Measurements from ENCODE around the gene CCDC187.

The CCDC187 gene

DNA sequence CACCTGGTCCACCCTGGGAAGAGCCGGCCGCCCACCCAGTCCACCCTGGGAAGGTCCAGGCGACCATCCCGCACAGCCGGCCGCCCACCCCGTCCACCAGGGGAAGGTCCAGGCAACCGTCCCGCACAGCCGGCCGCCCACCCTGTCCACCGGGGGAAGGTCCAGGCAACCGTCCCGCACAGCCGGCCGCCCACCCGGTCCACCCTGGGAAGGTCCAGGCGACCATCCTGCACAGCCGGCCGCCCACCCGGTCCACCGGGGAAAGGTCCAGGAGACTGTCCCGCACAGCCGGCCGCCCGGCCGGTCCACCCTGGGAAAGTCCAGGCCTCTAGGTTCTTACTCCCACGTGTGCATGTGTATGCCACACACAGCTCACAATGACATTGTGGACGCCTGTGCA is 51.6 kb downstream of the CCDC187 start:
- no peak for DNase-seq (ENCODE audit: low spot score)

DNA sequence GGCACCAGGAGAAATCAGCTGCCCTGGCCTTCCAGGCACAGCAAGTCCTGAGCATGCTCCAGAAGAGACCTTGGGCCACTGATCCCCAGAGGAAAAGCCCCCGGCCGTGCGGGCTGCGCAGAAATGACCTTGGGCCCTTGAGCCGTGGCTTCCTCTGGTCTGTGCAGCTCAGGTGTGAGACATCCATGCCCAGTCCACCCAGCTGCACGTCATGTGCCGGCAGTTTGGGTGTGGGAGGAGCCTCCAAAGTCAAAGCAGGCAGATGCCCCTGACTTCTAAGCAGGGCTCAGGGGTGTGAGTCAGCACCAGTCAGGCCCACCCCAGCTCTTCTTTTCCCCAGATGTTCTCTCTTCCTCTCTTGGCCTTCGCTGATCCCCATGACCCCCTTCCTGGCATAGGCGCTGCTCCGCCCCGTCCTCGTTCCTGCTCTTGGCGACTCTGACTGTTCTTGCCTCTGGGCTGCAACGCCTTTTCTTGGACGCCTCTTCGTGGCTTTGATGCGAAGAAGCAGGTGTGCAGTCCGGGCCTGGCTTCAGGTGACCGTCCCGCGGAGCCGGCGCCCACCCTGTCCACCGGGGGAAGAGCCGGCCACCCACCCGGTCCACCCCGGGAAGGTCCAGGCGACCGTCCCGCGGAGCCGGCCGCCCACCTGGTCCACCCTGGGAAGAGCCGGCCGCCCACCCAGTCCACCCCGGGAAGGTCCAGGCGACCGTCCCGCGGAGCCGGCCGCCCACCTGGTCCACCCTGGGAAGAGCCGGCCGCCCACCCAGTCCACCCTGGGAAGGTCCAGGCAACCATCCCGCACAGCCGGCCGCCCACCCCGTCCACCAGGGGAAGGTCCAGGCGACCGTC is 52.4 kb downstream of the CCDC187 start:
- no peak for DNase-seq (ENCODE audit: low spot score)

DNA sequence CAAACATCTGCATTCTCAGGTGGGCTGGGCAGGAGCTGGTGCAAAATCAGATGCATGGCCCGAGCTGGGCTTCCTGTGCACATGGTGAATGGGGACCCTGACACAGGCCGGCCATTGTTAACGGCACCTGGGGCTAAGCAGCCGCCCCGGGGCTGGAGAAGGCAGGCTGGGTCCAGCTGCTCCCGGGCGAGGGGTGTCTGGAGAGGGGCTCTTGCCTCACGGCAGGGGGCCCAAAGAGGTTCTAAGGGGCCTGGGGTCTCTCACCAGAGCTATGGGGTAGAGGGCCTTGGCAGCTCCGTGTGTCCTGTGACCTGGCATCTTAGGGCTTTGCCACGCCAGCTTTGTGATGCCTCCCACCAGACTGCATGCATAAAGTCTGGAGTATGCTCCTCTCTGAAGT is 53.2 kb downstream of the CCDC187 start:
- DNase-seq (ENCODE audit: low spot score) = no peak

DNA sequence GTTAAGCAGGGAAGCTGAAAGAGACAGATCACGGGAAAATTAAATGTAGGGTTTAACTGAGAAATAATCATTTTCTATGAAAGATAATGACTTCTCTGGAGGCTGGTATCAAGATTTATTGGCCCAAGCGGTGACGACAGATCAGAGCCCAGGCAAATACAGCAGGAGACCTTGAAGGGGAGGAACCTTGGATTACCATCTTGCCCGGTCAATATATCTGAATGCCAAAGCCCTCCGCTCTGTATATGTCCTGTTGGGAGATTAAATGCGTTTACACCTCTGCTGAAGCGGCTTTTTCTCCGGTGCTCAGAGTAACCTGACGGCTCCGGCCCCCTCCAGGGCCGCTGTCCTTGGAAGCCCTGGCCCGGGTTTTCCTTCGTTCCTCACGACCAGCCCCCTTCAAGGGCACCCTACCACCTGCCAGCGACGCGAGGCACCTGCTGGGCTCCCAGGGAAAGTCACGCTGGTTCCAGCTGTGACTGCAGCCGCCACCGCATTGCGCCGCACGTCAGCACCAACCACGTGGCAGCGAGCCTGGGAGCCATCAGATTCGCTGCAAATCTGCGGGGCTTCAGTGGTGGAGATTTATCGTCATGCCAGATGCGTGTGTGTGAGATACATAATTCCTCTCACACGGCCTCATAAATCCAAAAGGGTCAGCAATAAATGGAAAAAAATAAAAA is 53.9 kb downstream of the CCDC187 start:
- no peak for DNase-seq (ENCODE audit: low spot score)

DNA sequence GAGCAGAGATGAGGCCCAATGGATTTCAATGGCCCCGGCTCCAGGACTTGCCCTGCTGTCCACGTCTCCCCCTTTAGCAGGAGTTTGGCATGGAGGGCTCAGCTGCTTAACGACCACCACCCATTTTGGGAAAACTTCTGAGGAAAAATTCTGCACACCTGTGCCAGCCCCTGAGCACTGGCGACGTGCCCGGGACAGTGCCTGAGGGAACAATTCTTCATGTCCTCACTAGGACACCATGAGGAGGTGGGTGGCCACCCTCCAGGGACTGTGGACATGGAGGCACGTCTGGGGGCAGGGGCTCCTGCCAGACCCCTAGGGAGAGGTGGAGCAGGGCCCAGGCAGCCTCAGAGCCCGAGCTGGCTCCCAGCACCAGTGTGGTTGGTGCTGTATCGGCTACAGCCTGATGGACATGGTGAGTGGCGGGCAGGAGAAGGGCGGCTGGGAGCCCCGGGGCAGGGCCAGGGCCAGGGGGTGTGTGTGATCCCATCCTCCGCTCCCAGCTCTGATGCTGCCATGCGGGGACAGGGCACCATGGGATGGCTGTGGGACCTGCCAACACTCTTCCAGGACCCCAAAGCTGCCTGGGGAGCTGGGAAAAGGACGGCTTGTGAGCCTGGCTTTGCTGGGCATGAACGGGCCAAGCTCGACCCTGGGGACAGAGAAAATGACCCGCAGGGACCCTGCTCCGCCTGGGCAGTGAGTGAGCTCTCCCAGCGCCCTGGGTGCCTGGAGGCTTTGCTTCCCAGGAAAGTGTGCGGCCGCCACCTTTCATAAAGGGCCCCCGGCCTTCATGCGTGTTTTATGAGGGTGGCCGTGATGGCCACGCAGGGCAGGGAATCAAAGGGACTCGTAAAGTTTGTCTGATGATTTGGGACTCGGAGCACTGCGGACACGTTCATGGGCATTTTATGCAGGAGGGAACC is 54.7 kb downstream of the CCDC187 start:
- no peak for DNase-seq (ENCODE audit: low spot score)

DNA sequence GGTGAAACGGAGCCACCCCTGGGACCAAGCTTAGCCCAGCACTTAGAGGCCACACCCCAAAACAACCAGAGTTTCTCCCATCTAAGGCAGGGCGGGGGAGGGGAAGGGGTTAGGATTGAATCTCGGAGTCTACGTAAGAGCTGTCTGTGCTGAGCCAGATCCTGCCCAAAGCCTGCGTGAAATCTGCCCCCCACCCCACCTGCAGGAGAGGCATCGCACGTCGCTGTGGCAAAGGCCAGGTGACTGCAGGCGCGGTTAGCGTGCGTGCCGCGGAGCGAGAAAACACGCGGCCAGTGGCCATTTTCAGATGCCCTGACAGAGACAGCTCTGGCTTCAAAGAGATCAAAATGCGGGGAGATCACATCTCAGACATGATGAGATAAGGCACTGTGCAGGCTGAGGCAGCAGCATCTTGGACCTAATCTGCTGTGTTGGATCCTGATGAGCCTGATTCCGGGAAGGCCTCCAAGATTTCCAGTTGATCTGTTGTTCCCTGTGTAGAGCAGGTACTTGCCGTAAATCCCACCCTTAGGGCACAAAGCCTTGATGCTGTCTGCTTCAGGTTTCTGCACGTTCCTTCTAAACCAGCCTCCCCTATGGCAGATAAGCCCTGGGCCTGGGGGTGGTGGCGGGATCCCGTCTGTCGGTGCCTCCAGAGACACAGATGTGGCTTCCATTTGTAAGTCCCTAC is 55.8 kb downstream of the CCDC187 start:
- DNase-seq (ENCODE audit: low spot score) = no peak

DNA sequence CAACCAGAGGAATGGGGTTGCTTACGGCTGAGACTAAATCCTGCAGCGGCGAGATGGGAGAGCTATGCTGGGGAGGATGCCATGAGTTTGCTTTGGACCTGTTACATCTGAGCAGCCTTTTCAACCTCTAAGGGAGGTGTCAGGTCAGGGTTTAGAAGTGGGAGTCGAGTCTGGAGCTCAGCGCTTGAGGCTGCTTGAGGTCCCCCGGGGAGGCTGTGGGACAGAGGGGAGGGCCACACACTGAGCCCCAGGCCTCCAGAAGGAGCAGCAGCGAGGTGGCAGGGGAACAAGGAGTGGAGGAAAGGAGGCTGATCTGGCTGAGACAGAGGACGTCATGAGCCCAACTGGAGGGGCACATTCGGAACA is 56.4 kb downstream of the CCDC187 start:
- DNase-seq (ENCODE audit: low spot score) = no peak

DNA sequence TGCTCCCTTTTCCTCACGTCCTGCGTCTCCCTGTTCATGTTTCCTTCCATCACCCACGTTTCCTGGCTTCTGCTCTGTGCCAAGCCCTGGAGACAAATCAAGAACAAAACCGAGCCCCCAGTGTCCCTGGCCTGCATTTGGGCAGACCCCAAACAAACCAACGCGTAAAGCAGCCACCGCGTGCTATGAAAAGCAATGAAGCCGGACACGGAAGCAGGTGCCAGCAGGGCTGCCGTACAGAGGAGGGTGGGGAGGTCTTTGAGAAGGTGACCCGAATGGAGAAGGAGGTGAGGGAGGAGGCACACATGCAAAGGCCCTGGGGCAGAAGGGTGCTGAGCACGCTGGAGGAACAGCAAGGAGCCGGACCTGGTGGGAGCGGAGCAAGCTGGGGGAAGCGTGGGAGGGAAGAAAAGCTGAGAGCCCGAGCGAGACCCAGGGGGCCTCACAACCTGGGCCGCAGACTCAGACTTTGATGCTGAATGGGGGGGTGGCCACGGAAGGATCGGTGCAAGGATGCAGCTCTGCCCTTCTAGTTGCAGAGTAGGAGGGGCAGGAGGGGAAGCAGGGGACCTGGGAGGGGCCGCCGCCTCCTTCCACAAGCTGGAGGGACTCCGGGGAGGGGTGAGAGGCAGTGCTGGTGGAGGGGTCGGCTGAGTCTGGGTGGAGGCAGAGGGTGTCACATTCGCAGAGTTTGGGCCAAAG is 56.9 kb downstream of the CCDC187 start:
- no peak for DNase-seq (ENCODE audit: low spot score)

DNA sequence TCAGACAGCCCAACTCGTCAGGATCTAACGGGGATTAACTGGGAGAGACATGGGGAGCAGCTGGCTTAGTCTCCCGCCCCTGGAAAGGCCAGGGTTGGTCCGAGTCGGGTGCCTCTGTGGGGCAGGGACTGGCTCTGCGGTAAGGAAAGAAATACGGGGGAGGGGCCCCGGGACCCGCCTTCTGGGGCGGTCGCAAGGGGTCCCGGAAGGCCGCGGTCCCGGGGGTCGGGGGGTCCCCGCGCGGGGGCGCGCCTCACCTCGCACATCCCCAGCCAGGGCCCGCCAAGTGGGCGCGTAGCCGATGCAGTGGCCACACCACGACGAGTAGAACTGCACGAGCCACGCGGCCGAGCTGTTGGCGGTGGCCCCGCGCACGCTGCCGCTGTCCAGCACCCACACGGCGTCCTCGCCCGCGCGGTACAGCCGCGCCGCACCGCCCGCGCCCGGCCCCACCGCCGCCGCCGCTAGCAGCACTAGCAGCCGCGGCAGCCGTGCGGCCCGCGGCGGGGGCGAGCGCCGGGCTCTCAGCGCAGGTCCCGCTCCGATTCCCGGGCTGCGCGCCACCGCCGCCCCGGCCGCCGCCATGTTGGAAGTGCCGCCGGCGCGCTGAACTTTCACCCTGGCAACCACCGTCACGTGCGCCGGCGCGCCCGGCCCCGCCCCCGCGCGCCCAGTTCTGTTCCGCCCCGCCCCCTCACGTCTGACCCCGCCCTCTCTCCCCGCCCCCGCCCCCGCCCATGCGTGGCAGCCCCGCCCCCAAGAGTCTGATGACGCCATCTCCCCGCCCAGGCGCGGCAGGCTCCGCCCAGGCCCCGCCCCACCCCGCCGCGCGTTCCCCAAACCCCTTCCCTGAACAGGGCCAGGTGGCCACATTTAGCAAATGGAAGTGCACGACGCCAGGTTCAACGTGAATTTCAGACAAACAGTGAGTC is 58.4 kb downstream of the CCDC187 start, which contains the start of gene QSOX2:
Gene QSOX2 (minus strand): TSS at position 594 of the 932 bp plus-strand sequence. CDS start 9 bp downstream, at position 585.
- peak; percentile 80 for DNase-seq (ENCODE audit: low spot score)

DNA sequence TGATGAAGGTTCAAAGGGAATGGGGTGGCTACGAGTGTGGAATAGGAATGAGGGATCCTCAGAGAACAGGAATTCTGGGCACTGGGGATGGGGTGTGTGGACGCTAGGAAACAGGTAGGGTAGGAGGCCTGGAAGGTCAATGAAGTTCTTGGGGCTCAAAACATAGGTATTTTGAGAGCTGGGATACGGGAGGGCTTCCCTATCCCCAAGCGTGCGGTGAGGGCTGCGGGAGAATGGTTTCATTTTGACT is 59.0 kb downstream of the CCDC187 start:
- DNase-seq (ENCODE audit: low spot score) = no peak

DNA sequence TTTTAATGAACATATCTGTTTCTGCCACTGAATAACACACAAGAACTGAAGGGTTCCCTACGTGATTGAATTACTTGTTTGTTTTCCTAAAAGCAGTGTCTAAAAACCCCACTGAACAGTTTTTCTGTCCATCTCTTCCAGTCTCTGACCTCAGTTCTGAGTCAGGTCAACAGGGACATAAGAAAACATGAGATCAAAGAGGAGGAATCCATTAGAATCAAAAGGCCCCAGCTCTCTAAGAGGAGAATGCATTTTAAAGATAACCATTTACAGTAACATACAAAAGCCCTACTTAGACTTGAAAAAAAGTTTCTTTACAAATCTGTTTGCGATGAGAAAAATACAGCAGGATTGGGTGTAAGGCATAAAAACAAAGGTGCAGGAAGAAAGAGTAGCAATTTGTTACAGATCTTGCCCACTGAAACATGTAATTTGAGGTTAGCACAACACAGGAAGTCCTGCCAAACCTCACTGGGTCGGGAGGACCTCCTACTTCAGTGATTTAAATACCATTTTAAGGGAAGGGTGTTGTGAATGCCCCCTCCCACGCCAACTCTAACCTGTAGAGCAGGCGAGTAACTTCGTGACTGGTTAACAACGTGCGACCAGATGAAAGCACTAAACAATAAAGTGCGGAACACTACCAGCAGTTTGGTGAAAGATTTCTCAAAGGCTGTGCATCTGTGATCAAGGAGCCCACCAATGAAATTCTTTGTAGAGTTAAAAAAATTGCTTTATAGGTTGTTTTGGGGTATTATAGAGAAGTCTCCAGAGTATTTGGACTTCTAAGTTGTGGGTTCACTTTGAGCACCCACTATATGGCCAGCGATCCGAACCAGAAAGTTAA is 59.5 kb downstream of the CCDC187 start:
- peak; percentile 29 for DNase-seq (ENCODE audit: low spot score)

DNA sequence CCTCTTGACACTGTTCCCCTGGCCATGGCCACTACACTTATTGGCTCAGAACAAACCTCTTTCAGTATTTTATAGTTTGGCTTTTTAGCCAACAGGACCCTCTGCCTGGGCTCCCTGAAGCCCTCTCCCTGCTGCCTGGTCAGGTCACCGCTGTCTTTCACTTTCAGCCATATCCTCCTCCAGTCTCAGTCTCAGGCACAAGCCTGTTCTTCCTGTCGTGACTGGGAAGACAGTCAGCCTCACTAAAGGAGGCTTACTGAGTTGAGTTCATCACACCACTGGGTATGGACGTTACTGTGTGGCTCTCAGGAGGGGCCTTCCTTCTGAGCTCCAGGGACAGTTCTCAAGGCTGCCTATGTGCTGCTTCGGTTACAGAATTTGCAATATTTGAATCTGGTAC is 60.3 kb downstream of the CCDC187 start:
- DNase-seq (ENCODE audit: low spot score) = no peak

DNA sequence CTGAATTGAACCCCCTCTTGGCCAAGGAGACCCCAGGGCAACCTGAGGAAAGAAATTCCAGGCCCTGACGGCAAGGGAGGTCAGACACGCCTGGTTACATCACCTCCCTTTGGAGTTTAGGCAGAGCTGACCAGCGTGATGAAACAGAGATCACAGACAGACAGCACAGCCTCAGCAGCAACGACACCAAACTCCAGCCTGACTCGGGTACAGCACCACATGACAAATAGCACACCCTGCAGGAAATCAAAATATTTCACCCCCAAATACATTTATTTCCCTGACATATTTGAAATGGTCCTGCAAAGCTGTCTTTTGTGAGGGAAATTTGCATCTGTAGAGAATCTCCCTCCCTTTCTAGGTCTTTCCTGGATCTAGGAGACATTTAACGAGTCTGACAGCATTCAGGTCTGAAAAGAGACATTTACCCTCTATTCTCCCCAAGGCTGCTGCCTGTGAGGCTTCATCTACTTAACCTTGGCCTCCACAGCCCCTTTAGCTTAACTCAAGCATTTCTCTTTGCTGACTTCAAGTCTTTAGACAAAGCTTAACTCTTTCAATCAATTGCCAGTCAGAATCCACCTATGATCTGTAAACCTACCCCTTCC is 60.9 kb downstream of the CCDC187 start:
- no peak for DNase-seq (ENCODE audit: low spot score)

DNA sequence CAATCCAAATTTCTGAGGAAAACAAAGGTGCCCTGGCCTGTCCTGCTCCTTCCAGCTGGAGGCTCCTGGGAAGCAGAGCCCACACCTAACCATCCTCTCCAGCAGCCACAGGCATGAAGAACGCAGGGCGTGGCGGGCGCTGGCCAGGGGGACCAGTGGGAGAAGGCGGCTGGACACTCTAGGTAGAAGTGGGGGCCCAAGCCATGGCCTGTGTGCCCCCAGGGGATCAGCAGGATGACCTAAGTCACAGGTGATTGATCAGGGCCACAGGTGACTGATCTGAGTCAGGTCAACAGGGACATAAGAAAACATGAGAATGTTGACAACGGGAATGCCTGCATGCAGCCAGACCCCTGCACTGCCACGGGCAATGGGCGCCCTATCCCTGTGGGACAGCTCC is 61.6 kb downstream of the CCDC187 start:
- no peak for DNase-seq (ENCODE audit: low spot score)

DNA sequence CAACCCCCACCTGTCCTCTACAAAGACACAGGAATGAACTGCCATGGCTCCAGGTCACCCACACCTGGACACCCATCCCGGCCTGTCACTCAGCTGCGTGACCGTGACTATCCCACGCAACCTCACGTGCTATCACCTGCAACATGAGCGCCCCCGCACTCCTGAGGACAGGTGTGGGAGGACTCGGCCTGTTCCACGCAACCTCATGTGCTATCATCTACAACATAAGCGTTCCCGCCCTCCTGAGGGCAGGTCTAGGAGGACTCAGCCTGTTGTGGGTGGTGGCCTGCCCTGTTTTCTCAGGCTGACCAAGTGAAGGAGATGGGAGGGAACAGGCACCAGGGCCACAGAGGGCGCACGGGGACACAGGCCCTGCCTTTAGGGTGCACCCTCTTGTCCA is 62.4 kb downstream of the CCDC187 start:
- no peak for DNase-seq (ENCODE audit: low spot score)

DNA sequence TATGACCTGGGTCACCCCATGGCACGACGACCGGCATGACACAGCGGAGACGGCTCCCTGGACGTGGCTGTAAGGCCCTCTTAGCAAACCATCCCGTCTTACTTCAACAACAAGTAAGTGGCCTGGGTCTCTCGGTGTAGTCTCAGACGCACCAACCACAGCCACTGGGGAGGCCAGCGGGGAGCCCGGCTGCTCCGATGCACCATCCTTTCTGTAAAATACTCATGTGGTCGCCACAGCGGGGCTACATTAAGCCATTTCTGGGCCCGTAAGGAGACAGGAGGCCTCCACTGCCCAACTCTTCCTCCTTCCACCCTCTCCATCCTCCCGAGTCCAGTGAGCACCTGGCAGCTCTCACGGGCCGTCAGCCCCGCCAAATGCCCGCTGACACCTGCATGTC is 63.0 kb downstream of the CCDC187 start:
- no peak for DNase-seq (ENCODE audit: low spot score)

DNA sequence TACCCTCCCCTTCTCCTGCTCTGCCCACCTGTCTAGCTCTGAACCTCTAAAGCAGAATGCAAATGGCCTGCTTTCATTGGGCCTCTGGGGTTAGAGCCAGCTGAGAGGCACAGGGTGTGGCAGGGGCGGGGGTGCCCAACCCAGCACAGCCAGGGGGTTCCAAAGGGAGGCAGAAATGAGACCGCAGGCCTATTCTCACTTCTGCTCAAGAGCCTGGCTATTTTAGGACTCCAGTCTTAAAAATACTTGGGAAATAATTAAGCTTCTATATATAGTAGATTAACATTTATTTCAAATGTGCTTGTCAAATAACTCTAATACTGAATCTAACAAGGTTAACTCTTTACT is 63.9 kb downstream of the CCDC187 start:
- DNase-seq (ENCODE audit: low spot score) = no peak

DNA sequence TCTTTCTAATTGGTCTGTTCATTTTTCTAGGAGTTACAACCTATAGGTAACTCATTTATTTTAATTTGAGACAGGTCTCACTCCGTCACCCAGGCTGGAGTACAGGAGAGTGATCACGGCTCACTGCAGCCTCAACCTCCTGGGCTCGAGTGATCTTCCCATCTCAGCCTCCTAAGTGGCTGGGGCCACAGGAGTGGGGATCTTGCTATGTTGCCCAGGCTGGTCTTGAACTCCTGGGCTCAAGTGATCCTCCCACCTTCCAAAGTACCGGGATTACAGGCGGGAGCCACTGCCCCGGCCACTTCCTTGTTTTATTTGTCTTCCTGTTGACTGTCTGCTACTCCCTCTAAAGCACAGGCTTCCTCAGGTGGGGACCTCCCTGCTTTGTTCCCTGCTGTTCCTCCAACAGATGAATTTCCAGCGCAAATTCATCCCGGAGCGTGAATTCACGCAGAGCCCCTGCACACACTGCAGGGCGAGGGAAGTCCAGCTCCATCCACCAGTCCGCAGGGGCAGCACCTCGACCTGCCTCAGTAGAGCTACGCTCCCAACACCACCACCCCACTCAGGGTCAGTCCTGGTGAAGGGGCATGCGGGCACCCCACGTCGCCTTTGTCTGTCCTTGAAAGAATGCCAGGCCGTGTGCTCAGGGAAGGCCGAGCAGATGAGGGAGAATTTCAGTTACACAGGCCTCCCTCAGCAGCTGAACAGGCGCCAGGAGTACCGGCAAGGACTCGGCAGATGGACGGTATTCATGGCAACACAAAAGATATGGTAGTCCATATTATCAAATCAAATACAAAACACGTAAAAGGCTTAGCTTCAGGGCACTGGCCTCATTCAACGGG is 64.5 kb downstream of the CCDC187 start:
- no peak for DNase-seq (ENCODE audit: low spot score)

All from CD4-positive, alpha-beta T cell treated with Interleukin-2 at 100 ng/mL for 4 hours (primary cell).